Erythroblast (primary cell): ENCODE measurements around the gene NCKAP5.

ENCODE experiments used
- GATA1 ChIP-seq: IDR thresholded peaks from 2 replicates; pipeline ENCODE4 v1.6.1; 2011; ENCODE audit warnings: low read depth, mild to moderate bottlenecking, control low read depth, low read length, moderate library complexity
- POLR2A ChIP-seq: IDR thresholded peaks from 2 replicates; pipeline ENCODE4 v1.6.1; 2011; ENCODE audit warnings: mild to moderate bottlenecking, low read length

GRCh38 chr2:133452146-133452545 lies 116.1 kb downstream of the NCKAP5 start:
- TF ChIP-seq POLR2A (no peak), GATA1 (no peak)
